ENCODE measurements around the gene UMODL1. TPM values are rescaled to one million over a fixed set of nuclear protein-coding genes. Genes with fewer than 3 reads are reported as not detected.

UMODL1 gene
- total and polyA plus RNA-seq, 9 donors = 0.03 to 0.20 (median 0.04) TPM; not detected in 6

GRCh38 chr21:42086969-42087368 lies 15.9 kb downstream of the UMODL1 start:
- H3K9me3 ChIP-seq (replicated peaks; ENCODE audit: control insufficient read depth, low read depth, low read length) = no peaks in the 10 kb centered on the region
- peaks cover 3% of the 10 kb centered on the region for H3K4me1 ChIP-seq (ENCODE audit: control insufficient read depth, insufficient read depth, low read length)
- no peak overlapping the region for H3K27ac ChIP-seq (ENCODE audit: low read length)
- no peak overlapping the region for H3K4me3 ChIP-seq (ENCODE audit: low read length)
- no peaks in the 10 kb centered on the region for H3K36me3 ChIP-seq (ENCODE audit: control insufficient read depth, insufficient read depth, low read length)
- 81% methylated on average over 4 of the region's 7 CpGs for WGBS (ENCODE audit: insufficient coverage)
- no peak for DNase-seq
- H3K27me3 ChIP-seq (ENCODE audit: control insufficient read depth, insufficient read depth, low read length) = peaks cover 13% of the 10 kb centered on the region

GRCh38 chr21:42088148-42088547 lies 17.0 kb downstream of the UMODL1 start:
- Histone ChIP-seq H3K4me1 (ENCODE audit: control insufficient read depth, insufficient read depth, low read length) (peaks cover 3% of the 10 kb centered on the region), H3K4me3 (ENCODE audit: low read length) (no peak overlapping the region), H3K36me3 (ENCODE audit: control insufficient read depth, insufficient read depth, low read length) (no peaks in the 10 kb centered on the region), H3K27ac (ENCODE audit: low read length) (no peak overlapping the region), H3K9me3 (replicated peaks; ENCODE audit: control insufficient read depth, low read depth, low read length) (no peaks in the 10 kb centered on the region), H3K27me3 (ENCODE audit: control insufficient read depth, insufficient read depth, low read length) (peaks cover 21% of the 10 kb centered on the region)
- DNase-seq = no peak
- 79% methylated on average over 14 of the region's 14 CpGs for whole genome bisulfite sequencing (ENCODE audit: insufficient coverage)

GRCh38 chr21:42088658-42089057 lies 17.5 kb downstream of the UMODL1 start:
- no peak for DNase-seq
- Histone ChIP-seq H3K36me3 (ENCODE audit: control insufficient read depth, insufficient read depth, low read length) (no peaks in the 10 kb centered on the region), H3K4me1 (ENCODE audit: control insufficient read depth, insufficient read depth, low read length) (peaks cover 3% of the 10 kb centered on the region), H3K27ac (ENCODE audit: low read length) (no peak overlapping the region), H3K4me3 (ENCODE audit: low read length) (no peak overlapping the region), H3K27me3 (ENCODE audit: control insufficient read depth, insufficient read depth, low read length) (peaks cover 26% of the 10 kb centered on the region), H3K9me3 (replicated peaks; ENCODE audit: control insufficient read depth, low read depth, low read length) (no peaks in the 10 kb centered on the region)
- 44% methylated on average over 3 of the region's 5 CpGs for WGBS (ENCODE audit: insufficient coverage)

GRCh38 chr21:42089093-42089631 lies 18.0 kb downstream of the UMODL1 start:
- WGBS (ENCODE audit: insufficient coverage) = 44% methylated on average over 11 of the region's 12 CpGs
- DNase-seq = no peak
- Histone ChIP-seq H3K4me1 (ENCODE audit: control insufficient read depth, insufficient read depth, low read length) (peaks cover 3% of the 10 kb centered on the region), H3K9me3 (replicated peaks; ENCODE audit: control insufficient read depth, low read depth, low read length) (no peaks in the 10 kb centered on the region), H3K27ac (ENCODE audit: low read length) (no peak overlapping the region), H3K27me3 (ENCODE audit: control insufficient read depth, insufficient read depth, low read length) (peaks cover 29% of the 10 kb centered on the region), H3K36me3 (ENCODE audit: control insufficient read depth, insufficient read depth, low read length) (no peaks in the 10 kb centered on the region), H3K4me3 (ENCODE audit: low read length) (no peak overlapping the region)

GRCh38 chr21:42089665-42090310 lies 18.7 kb downstream of the UMODL1 start:
- Histone ChIP-seq H3K4me3 (ENCODE audit: low read length) (no peak overlapping the region), H3K27me3 (ENCODE audit: control insufficient read depth, insufficient read depth, low read length) (peaks cover 30% of the 10 kb centered on the region), H3K27ac (ENCODE audit: low read length) (no peak overlapping the region), H3K4me1 (ENCODE audit: control insufficient read depth, insufficient read depth, low read length) (peaks cover 3% of the 10 kb centered on the region), H3K9me3 (replicated peaks; ENCODE audit: control insufficient read depth, low read depth, low read length) (peaks cover 4% of the 10 kb centered on the region), H3K36me3 (ENCODE audit: control insufficient read depth, insufficient read depth, low read length) (no peaks in the 10 kb centered on the region)
- 94% methylated on average over 19 of the region's 21 CpGs for WGBS (ENCODE audit: insufficient coverage)
- DNase-seq = no peak

- H3K4me1 ChIP-seq (ENCODE audit: control insufficient read depth, insufficient read depth, low read length) = peaks cover 3% of the 10 kb centered on the region
- no peak overlapping the region for H3K27ac ChIP-seq (ENCODE audit: low read length)
- H3K9me3 ChIP-seq (replicated peaks; ENCODE audit: control insufficient read depth, low read depth, low read length) = peaks cover 8% of the 10 kb centered on the region
- WGBS (ENCODE audit: insufficient coverage) = 26% methylated on average over 11 of the region's 14 CpGs
- no peak for DNase-seq
- H3K4me3 ChIP-seq (ENCODE audit: low read length) = no peak overlapping the region
- no peaks in the 10 kb centered on the region for H3K36me3 ChIP-seq (ENCODE audit: control insufficient read depth, insufficient read depth, low read length)
- peaks cover 32% of the 10 kb centered on the region for H3K27me3 ChIP-seq (ENCODE audit: control insufficient read depth, insufficient read depth, low read length)
These were observed 20.9 kb downstream of the UMODL1 start for GRCh38 chr21:42091899-42092508.

- no peaks in the 10 kb centered on the region for H3K36me3 ChIP-seq (ENCODE audit: control insufficient read depth, insufficient read depth, low read length)
- WGBS (ENCODE audit: insufficient coverage) = 66% methylated on average over 2 of the region's 8 CpGs
- peaks cover 5% of the 10 kb centered on the region for H3K4me1 ChIP-seq (ENCODE audit: control insufficient read depth, insufficient read depth, low read length)
- H3K9me3 ChIP-seq (replicated peaks; ENCODE audit: control insufficient read depth, low read depth, low read length) = peaks cover 8% of the 10 kb centered on the region
- H3K4me3 ChIP-seq (ENCODE audit: low read length) = no peak overlapping the region
- peaks cover 32% of the 10 kb centered on the region for H3K27me3 ChIP-seq (ENCODE audit: control insufficient read depth, insufficient read depth, low read length)
- no peak overlapping the region for H3K27ac ChIP-seq (ENCODE audit: low read length)
- DNase-seq = no peak
These were observed 21.7 kb downstream of the UMODL1 start for GRCh38 chr21:42092771-42093170.

GRCh38 chr21:42093186-42093585 lies 22.1 kb downstream of the UMODL1 start:
- Histone ChIP-seq H3K36me3 (ENCODE audit: control insufficient read depth, insufficient read depth, low read length) (no peaks in the 10 kb centered on the region), H3K9me3 (replicated peaks; ENCODE audit: control insufficient read depth, low read depth, low read length) (peaks cover 8% of the 10 kb centered on the region), H3K4me3 (ENCODE audit: low read length) (no peak overlapping the region), H3K27me3 (ENCODE audit: control insufficient read depth, insufficient read depth, low read length) (peaks cover 32% of the 10 kb centered on the region), H3K27ac (ENCODE audit: low read length) (peak overlapping the region; percentile 62), H3K4me1 (ENCODE audit: control insufficient read depth, insufficient read depth, low read length) (peaks cover 5% of the 10 kb centered on the region)
- 92% methylated on average over 5 of the region's 9 CpGs for WGBS (ENCODE audit: insufficient coverage)
- no peak for DNase-seq

GRCh38 chr21:42093991-42094421 lies 22.9 kb downstream of the UMODL1 start:
- peak; percentile 85 for DNase-seq
- no peak overlapping the region for H3K4me3 ChIP-seq (ENCODE audit: low read length)
- peaks cover 34% of the 10 kb centered on the region for H3K27me3 ChIP-seq (ENCODE audit: control insufficient read depth, insufficient read depth, low read length)
- H3K9me3 ChIP-seq (replicated peaks; ENCODE audit: control insufficient read depth, low read depth, low read length) = peaks cover 8% of the 10 kb centered on the region
- no peaks in the 10 kb centered on the region for H3K36me3 ChIP-seq (ENCODE audit: control insufficient read depth, insufficient read depth, low read length)
- peak overlapping the region; percentile 76 for H3K27ac ChIP-seq (ENCODE audit: low read length)
- 72% methylated on average over 14 of the region's 15 CpGs for WGBS (ENCODE audit: insufficient coverage)
- H3K4me1 ChIP-seq (ENCODE audit: control insufficient read depth, insufficient read depth, low read length) = peaks cover 4% of the 10 kb centered on the region

GRCh38 chr21:42094811-42095210 lies 23.7 kb downstream of the UMODL1 start:
- Histone ChIP-seq H3K9me3 (replicated peaks; ENCODE audit: control insufficient read depth, low read depth, low read length) (peaks cover 8% of the 10 kb centered on the region), H3K4me3 (ENCODE audit: low read length) (no peak overlapping the region), H3K36me3 (ENCODE audit: control insufficient read depth, insufficient read depth, low read length) (no peaks in the 10 kb centered on the region), H3K4me1 (ENCODE audit: control insufficient read depth, insufficient read depth, low read length) (peaks cover 2% of the 10 kb centered on the region), H3K27ac (ENCODE audit: low read length) (peak overlapping the region; percentile 76), H3K27me3 (ENCODE audit: control insufficient read depth, insufficient read depth, low read length) (peaks cover 36% of the 10 kb centered on the region)
- WGBS (ENCODE audit: insufficient coverage) = 94% methylated on average over 4 of the region's 6 CpGs
- no peak for DNase-seq

All from muscle of leg (tissue), 11 donors.